HG03103 (cell line): Measurements from ENCODE around the gene TMPRSS4.

ENCODE experiments used
- ATAC-seq: cut with Tn5 transposase; IDR thresholded peaks from one replicate; pipeline ENCODE4 v1.9.1; 2021; ENCODE audit warnings: low read depth; ENCODE audit not compliant: unreplicated experiment

TMPRSS4 gene

DNA sequence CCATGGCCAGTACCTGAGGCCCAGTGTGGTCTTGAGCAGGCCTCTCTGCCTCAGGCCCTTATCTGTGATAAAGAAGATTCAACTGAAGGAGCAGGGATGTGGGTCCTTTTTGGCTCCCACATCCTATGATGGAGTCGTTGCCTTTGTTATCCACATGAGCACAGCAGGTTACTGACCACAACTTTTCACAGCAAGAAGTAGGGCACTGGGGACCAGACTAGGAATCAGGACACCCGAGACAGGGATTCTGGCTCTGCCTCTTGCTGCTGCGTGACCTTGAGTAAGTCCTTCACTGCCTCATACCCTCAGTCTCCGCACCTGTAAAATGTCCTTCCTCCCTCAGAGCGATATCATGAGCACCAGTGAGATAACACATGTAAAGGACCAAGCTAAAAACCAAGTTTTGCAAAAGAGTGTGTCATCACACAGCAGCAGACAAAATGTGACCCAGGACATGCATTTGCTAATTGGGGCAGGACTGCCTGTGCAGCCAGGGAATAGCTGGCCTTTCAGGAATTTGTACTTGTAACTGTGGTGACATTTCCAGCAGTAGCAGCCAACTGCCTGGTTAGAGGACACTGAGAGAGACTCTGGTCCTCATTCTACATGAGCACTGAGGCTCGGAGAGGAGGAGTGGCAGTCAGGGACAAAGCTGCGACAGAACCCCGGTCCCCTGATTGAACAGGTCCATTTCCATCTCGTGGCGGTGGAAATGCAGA lies 23.1 kb downstream of the TMPRSS4 start:
- no peak for ATAC-seq

DNA sequence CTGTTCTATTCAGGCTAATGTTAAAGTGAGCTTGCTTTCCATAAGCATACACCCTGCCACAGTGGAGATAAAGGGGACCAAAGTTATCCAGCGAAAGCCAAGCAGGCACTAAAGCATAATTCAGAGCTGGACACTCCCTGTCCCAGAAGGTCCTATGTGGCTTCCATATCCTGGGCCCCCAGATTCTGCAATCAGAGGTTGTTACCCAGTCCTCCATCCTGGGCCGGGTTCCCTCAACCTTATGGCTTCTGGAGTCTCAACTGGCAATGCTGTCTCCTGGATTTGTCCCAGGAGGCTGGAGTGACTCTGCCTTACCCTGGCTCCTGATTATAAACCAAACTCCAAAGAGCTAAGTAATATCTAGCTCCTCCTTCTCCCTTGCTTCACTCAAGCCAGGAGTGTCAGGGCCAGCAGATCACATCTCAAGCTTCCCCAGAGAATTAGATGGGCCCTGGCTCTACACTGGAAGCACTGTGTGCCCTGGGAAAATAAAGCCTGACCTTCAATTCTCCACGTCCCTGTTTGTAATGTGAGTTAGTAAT lies 23.9 kb downstream of the TMPRSS4 start:
- no peak for ATAC-seq

DNA sequence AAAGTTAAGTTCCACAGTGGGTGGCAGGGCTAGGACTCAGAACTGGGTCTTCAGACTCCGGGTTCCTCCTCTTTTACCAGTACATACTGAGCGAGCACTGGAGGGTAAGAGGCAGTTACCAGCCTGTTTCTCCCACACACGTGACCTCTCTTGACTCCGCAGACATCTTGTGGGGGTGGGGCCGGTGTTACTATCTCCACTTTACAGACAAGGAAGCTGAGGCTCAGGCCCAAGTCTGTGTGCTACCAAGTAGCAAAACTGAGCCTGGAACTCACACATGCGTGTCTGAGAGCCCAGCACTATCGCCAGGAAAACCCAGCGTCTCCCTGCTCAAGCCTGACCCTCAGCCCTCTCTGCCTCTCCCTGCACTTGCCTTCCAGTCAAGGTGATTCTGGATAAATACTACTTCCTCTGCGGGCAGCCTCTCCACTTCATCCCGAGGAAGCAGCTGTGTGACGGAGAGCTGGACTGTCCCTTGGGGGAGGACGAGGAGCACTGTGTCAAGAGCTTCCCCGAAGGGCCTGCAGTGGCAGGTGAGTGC lies 25.9 kb downstream of the TMPRSS4 start:
- no peak for ATAC-seq

DNA sequence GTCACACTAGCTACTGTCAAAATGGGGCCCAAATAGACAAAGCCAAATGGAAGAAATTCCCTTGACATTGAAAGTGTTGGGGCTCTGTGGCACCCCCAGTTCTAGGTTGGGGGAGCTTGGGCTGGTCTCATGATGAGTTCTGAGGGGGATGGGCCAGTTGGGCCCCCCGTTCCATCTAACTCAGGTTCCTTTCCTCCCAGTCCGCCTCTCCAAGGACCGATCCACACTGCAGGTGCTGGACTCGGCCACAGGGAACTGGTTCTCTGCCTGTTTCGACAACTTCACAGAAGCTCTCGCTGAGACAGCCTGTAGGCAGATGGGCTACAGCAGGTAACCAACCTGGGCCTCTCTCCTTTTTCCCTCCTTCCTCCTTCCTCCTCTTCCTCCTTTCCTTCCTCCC lies 27.6 kb downstream of the TMPRSS4 start:
- ATAC-seq: no peak

DNA sequence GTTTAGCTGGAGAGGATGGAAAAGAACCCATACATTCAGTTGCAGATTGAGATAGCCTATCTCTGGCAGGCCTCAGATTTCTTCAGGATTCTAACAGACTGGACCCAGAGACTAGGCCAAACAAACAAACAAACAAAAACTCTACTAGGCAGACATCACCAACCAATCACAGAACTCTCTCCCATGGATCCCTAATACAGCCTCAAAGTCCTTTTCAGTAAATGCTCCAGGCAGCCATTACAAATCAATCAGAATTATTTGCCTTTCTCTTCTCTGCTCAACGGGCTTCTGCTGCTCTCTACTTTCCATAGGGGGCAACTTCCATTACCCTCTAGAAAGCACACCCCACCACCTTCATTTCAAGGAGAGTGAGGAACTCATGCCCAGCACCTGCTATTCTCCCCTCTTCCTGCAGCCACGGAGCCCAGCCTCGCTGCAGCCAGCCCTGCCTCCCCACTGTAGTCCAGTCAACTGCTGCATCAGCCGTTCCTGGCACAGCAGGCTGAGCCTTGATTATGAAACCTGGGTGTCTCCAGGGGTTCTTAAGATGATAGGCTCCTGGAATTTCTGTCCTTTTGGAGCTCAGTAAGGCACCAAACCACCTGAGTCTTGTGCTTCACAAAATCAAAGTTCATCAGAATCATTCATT lies 28.9 kb downstream of the TMPRSS4 start:
- no peak for ATAC-seq

DNA sequence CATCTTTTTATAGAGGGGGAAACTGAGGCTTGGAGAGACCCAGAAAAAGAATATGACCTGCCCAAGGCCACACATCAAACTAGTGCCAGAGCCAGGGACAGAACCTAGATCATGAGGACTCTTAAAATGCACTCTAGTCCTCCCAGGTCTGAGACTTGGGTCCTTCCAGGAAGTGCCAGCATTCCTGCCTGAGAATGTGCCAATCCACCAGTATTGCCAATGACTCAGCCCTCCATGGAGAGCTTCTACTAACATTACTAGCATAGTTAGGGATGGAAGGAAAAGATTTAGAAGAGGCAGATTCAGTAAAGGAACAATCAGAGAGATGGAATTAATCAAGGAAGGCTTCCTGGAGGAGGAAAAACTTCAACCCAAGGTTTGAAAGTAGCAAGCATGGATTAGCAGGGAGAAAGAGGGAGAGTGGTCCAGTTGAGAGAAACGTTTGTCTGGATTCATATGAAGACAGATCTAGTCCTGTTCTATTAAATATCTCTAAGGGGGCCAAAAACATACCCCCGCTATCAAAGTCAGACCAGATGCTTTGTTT lies 30.0 kb downstream of the TMPRSS4 start:
- no peak for ATAC-seq

DNA sequence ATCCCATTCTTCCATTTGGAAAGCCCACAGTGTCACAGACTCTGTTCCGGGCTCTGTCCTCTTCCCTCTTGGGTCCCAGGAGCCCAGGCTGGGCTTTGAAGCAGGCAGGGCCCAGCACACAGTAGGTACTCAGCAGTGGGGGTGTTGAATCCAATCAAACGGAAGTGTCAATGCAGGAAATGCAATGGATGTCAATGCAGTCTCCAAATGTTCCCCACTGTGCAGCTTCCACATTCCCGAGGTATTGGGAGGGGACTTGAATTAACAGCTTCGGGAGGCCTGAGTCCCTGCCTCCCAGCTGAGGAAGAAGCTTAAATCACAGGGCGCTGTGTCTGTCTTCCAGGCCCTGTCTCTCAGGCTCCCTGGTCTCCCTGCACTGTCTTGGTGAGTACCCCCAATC lies 31.6 kb downstream of the TMPRSS4 start:
- ATAC-seq: no peak

DNA sequence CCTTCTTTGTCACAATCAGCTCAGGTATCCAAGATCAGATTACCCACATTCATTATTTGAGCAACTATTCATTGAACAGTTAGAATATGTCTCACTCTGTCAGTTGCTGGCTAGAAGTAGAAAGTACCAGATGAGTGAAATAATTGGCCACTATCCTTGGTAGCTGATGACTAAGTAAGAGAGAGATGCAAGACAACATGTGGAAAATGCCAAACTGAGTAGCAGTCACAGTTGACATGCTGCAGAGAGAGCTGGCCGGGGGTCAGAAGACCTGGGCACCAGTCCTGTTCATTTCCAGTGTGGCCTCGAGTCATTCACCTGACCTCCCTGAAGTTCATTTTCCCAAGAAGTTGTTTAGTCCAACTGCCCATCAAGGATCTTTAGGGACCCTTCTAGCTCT lies 32.4 kb downstream of the TMPRSS4 start:
- no peak for ATAC-seq

DNA sequence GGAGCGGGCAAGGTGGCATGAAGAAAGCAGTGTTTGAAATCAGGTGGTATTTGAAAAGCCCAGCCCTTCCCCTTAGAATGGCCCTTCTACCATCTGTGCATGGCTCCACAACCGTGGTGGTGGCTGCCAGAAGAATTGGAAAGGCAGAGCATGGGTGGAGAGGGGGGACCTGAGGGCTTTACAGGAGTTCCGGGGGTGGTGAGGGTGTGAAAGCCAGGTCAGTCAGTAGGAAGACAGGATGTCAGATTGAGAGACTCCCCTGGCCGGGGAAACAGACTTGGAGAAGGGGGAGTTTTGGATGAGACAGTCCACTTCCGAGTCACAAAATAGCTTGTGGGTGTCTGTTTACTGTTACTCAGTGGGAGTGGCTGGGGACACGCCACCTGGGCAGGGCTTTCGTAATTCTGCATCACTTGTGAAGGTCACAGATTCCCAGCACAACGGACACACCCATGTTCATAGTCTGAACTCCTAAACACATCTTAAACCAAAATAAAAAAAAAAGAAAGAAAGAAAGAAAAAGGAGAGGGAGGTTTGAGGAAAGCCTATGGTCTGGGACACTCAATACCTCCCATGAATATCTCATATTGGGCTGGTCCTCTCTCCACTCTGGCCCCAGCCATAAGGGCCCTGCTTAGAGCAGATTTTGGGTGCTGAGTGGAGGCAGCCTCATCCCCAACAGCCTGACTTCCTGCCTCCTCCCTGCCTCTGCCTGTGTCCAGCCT lies 34.3 kb downstream of the TMPRSS4 start:
- no peak for ATAC-seq

DNA sequence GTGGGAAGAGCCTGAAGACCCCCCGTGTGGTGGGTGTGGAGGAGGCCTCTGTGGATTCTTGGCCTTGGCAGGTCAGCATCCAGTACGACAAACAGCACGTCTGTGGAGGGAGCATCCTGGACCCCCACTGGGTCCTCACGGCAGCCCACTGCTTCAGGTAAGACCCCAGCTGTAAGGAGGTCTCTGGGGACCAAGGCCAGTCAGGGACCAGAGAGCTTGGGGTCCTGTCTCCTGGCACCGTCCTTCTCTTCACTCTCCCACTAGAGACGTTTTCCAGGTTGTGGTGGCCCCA lies 34.8 kb downstream of the TMPRSS4 start:
- ATAC-seq: no peak

DNA sequence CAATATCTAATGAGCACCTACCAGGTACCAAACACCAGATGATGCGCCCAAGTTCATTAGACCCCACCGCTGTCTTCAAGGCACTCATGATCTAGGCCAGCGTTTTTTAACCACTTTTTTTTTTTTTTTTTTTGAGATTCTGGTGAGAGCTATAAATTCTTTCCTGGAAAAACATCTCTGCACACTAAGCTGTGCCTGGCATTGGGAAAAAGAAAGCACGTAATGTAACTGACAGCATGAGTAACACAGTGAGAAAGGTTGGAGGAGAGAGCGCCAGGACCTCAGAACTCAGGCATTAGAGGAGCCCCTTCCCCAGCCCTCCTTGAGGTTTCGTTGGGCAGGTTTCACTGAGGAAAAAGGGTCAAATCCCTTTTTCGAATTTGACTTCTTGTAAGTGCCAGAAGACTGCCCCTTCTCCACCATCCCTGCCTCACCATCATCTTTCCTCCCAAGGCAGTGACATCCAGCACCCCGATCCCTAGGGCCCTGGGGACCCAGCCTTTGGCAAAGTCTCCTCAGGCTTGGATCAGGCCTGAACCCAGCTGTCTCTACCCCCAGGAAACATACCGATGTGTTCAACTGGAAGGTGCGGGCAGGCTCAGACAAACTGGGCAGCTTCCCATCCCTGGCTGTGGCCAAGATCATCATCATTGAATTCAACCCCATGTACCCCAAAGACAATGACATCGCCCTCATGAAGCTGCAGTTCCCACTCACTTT lies 36.0 kb downstream of the TMPRSS4 start:
- ATAC-seq: no peak

DNA sequence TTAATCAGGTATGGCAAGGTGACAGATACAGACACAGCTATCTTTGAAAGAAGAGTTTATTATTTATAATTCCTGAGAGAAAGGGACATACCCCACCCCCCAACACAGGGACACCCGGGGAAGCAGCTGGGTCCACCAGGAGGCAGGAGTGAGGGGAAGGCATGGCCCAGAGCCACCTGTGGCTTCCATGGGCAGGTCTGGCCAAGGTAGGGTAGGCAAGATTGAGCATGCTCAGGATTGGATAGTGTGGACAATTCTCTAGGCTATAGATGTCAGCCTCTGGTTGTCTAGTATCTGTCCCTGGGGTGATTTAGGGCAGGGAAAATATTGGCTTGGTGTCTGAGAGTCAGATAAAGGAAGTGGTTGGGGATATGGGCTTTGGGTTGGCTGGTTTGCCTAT lies 37.4 kb downstream of the TMPRSS4 start:
- ATAC-seq: no peak

DNA sequence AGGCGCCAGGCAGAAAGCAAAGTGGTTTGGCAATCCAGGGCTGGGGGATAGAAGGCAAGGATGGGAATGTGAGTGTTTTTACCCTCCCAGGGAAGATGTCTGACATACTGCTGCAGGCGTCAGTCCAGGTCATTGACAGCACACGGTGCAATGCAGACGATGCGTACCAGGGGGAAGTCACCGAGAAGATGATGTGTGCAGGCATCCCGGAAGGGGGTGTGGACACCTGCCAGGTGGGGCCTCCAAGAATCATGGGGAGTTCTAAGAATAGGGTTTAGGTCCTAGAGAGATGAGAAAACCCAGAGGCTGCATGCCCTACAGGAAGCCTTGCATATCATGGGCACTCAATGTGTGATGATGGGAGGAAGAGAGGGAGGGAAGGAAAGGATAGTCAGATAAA lies 38.2 kb downstream of the TMPRSS4 start:
- ATAC-seq: no peak

DNA sequence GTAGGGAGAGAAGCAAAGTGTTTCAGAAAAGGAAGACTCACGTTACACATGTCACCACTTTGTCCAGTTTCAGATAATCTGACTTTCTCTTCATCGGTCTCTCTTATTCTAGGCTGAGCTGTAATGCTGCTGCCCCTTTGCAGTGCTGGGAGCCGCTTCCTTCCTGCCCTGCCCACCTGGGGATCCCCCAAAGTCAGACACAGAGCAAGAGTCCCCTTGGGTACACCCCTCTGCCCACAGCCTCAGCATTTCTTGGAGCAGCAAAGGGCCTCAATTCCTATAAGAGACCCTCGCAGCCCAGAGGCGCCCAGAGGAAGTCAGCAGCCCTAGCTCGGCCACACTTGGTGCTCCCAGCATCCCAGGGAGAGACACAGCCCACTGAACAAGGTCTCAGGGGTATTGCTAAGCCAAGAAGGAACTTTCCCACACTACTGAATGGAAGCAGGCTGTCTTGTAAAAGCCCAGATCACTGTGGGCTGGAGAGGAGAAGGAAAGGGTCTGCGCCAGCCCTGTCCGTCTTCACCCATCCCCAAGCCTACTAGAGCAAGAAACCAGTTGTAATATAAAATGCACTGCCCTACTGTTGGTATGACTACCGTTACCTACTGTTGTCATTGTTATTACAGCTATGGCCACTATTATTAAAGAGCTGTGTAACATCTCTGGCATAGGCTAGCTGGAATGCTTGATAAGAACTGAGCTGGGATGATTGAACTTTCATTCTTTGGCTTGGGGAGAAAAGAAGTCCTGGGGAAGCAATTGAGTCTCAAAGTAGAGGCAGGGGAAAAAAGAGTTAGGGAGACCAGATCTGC lies 41.1 kb downstream of the TMPRSS4 start:
- ATAC-seq: no peak

DNA sequence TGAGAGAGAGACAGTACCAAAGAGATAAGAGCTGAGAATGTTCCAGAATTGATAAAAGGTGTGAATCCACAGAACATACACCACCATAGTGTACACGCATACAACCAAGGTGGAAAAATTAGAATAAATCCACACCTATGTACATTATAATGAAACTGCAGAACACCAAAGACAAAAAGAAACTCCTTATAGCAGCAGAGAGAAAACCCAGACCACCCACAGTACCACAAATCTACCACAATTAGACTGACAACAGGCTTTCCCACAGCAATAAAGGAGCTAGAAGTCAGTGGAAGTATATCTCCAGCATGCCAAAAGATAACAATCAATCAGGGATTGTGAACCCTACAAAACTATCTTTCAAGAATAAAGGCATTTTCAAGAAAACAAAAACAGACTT lies 43.9 kb downstream of the TMPRSS4 start:
- no peak for ATAC-seq

DNA sequence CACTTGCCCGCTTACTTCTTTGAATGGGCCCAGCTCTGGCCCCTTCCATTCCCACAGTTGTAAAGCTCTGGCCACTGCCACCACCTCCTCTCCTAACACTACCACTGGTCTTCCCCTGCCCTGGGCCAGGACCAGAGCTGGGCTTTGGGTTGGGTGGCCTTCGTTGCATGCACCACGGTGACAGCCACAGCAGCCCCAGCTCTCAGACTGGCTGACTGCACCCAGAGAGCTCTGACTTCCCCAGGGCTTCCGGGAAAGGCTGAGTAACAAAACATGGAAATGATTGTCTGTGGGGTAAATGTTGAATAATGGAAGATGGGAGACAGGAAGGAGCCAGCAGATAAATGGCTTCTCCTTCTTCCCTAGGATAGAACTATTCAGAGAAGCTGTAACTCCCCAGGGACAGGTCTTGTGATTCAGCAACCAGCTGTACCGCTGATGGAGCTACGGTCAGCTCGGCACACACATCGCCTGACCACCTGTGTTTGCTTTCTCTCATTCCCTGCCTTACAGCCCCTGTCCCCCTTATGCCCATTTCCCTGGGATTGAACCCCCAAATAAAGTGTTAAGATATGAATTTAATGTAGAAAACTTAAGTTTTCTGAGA lies 48.2 kb downstream of the TMPRSS4 start:
- no peak for ATAC-seq

DNA sequence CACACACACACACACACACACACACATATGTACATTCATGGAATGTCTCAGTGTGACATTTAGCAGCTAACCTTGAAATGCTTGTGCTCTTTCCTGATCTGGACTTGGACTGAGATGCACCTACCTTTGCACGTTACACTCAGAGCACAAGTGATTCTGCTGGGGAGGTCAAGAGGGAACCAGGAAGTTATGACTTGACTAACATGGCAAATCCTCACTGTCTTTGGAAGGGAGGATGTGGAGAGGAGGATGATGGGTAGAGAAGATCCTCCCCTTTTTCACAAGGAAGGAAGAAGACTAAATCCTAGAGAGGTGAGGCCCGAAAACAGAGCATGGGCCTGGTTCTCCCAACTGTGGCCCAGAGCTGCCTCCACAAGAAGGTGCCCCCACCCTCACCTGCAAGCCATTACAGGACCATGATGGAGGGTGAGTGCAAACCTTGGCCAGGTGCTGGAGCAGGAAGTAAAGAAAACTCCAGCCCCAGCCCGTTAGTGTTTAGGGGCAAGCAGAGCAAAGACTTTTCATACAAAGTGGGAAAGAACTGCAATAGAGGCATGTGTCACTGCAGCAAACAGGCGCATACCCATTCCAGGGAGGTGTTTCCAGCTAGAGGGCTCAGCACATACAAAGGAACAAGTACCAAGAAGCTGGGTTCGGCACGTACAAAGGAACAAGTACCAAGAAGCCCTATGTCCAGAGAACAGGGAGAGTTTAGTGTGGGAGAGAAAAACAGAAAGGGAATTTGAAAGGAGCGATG lies 49.4 kb downstream of the TMPRSS4 start:
- ATAC-seq: no peak

DNA sequence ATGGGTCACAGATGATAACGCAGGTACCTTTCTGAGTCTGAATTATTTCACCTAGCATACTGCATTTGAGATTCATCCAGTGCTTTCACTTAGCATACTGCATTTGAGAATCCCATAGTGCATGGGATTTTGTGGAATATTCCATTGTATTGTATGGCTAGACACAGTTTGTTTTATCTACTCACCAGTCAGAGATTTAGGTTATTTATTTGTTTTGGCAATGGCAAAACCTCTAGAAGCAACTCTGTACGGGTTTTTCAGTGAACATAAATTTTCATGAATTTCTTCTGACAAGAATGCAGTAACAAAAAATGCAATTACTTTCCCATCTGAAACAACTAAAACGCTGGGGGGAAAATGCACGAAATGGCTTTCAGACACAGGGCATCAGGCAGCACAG lies 51.4 kb downstream of the TMPRSS4 start:
- ATAC-seq: no peak
